HCT116 (cell line): Measurements from ENCODE around the gene PCDH17. TPM values are rescaled to one million over a fixed set of nuclear protein-coding genes. Genes with fewer than 3 reads are reported as not detected.

ENCODE experiments used
- ATAC-seq: fragments of 200-7000 bp; cut with Tn5 transposase; 2 replicates; pipeline ENCODE4 v1.9.1; 2020; ENCODE audit warnings: mild to moderate bottlenecking, moderate library complexity
- BruUV-seq: library from RNA; stranded (reverse); fragments of 400-500 nt; replicated peaks from 2 replicates; lab custom pipeline; 2021; lab: Mats Ljungman, UMichigan
- CTCF ChIA-PET: fragments of 300-600 bp; sonication (Branson Sonifier 250); formaldehyde crosslinking; loops from one replicate; lab custom pipeline; 2021; ENCODE audit warnings: antibody characterized with exemption; lab: Charles Lee
- POLR2A ChIA-PET: fragments of 300-600, 350-600 bp; sonication (Branson Sonifier 250); formaldehyde crosslinking; loops from one replicate; lab custom pipeline; 2021; ENCODE audit warnings: antibody characterized with exemption; lab: Charles Lee
- RAD21 ChIA-PET, 2 experiments: fragments of 300-600 bp; sonication (Branson Sonifier 250); formaldehyde crosslinking; loops; one replicate each; lab custom pipeline; 2023; ENCODE audit warnings: low total read pairs in 2 of 2; ENCODE audit not compliant: uncharacterized antibody in 2 of 2, unreplicated experiment in 2 of 2, low non-redundant PET in 1 of 2; lab: Charles Lee
- DNase-seq: peaks from one replicate; pipeline ENCODE4 v3.0.0-alpha.2; 2010; ENCODE audit warnings: low read depth, low spot score
- H2AFZ ChIP-seq: fragments of 200-600 bp; shearing (Covaris generic), sonication (generic); 2 replicates; pipeline ENCODE4 v1.6.1; 2017; ENCODE audit warnings: low read depth, mixed run types, mixed read lengths, antibody characterized with exemption, low read length; ENCODE audit not compliant: poor library complexity, severe bottlenecking
- H3K27ac ChIP-seq: 2 replicates; pipeline ENCODE4 v1.5.1; 2012; ENCODE audit warnings: low read depth, low read length
- H3K27me3 ChIP-seq: fragments of 200-600 bp; sonication (generic); 2 replicates; pipeline ENCODE4 v1.6.1; 2016; ENCODE audit warnings: mixed run types, low read length, mixed read lengths; ENCODE audit not compliant: insufficient read depth
- H3K36me3 ChIP-seq, 2 experiments: fragments of 200-500 bp in 1 of 2; fragments of 200-600 bp in 1 of 2; sonication (Bioruptor generic) in 1 of 2; sonication (generic) in 1 of 2; 2 replicates each; pipeline versions ENCODE4 v1.5.1 to v1.6.1; 2014 to 2016; ENCODE audit warnings: low read length in 2 of 2, inconsistent platforms in 1 of 2, mixed read lengths in 1 of 2, mixed run types in 1 of 2; ENCODE audit not compliant: insufficient read depth in 2 of 2, control insufficient read depth in 1 of 2
- H3K4me1 ChIP-seq, 2 experiments: fragments of 200-600 bp in 1 of 2; sonication (generic) in 1 of 2; 2 replicates each; pipeline versions ENCODE4 v1.5.1 to v1.6.1; 2012 to 2017; ENCODE audit warnings: low read length in 2 of 2, inconsistent platforms in 1 of 2, mild to moderate bottlenecking in 1 of 2, mixed read lengths in 1 of 2, mixed run types in 1 of 2, moderate library complexity in 1 of 2; ENCODE audit not compliant: insufficient read depth in 2 of 2, control insufficient read depth in 1 of 2
- H3K4me2 ChIP-seq: fragments of 200-600 bp; sonication (generic); 2 replicates; pipeline ENCODE4 v1.6.1; 2017; ENCODE audit warnings: mixed run types, low read length, mixed read lengths
- H3K4me3 ChIP-seq, 2 experiments: fragments of 200-600 bp in 1 of 2; sonication (generic) in 1 of 2; replicated peaks in 1 of 2; 2 replicates each; pipeline ENCODE4 v1.5.1; 2011 to 2016; ENCODE audit warnings: low read length in 2 of 2, control low read depth in 1 of 2, low read depth in 1 of 2, mild to moderate bottlenecking in 1 of 2, mixed read lengths in 1 of 2, mixed run types in 1 of 2
- H3K79me2 ChIP-seq: fragments of 200-600 bp; sonication (generic); 2 replicates; pipeline ENCODE4 v1.6.1; 2017; ENCODE audit warnings: mild to moderate bottlenecking, mixed run types, low read length, moderate library complexity, mixed read lengths; ENCODE audit not compliant: insufficient read depth
- H3K9ac ChIP-seq: fragments of 200-600 bp; sonication (generic); 2 replicates; pipeline ENCODE4 v1.6.1; 2016; ENCODE audit warnings: low read length, mixed read lengths
- H3K9me2 ChIP-seq: fragments of 200-600 bp; sonication (generic), shearing (Covaris generic); 2 replicates; pipeline ENCODE4 v1.6.1; 2017; ENCODE audit warnings: mixed run types, mild to moderate bottlenecking, moderate library complexity; ENCODE audit not compliant: insufficient read depth
- H3K9me3 ChIP-seq, 2 experiments: fragments of 200-500 bp in 1 of 2; fragments of 200-600 bp in 1 of 2; sonication (Bioruptor generic) in 1 of 2; sonication (generic) in 1 of 2; 2 replicates each; pipeline ENCODE4 v1.6.1; 2014 to 2017; ENCODE audit warnings: low read length in 2 of 2, mixed read lengths in 2 of 2, inconsistent platforms in 1 of 2, low read depth in 1 of 2, mild to moderate bottlenecking in 1 of 2, mixed run types in 1 of 2, moderate library complexity in 1 of 2; ENCODE audit not compliant: control insufficient read depth in 1 of 2, insufficient read depth in 1 of 2
- H4K20me1 ChIP-seq: fragments of 200-600 bp; sonication (generic), shearing (Covaris generic); 2 replicates; pipeline ENCODE4 v1.6.1; 2017; ENCODE audit warnings: mixed run types, mild to moderate bottlenecking, moderate library complexity; ENCODE audit not compliant: insufficient read depth
- CBX3 ChIP-seq: IDR thresholded peaks from 2 replicates; pipeline ENCODE4 v1.6.1; 2012; ENCODE audit warnings: low read depth
- EGR1 ChIP-seq: IDR thresholded peaks from 2 replicates; pipeline ENCODE4 v1.6.1; 2012; ENCODE audit warnings: low read depth
- EZH2 ChIP-seq: fragments of 200-600 bp; sonication (generic); IDR thresholded peaks from 2 replicates; pipeline ENCODE4 v1.6.1; 2017; ENCODE audit warnings: antibody characterized with exemption, mixed run types
- EZH2phosphoT487 ChIP-seq: fragments of 200-600 bp; IDR thresholded peaks from 2 replicates; pipeline ENCODE4 v1.6.1; 2018; ENCODE audit warnings: antibody characterized with exemption, borderline replicate concordance
- FOSL1 ChIP-seq: IDR thresholded peaks from 2 replicates; pipeline ENCODE4 v1.6.1; 2012; ENCODE audit warnings: low read depth
- JUND ChIP-seq: IDR thresholded peaks from 2 replicates; pipeline ENCODE4 v1.6.1; 2012
- POLR2A ChIP-seq: IDR thresholded peaks from 2 replicates; pipeline ENCODE4 v1.7.0; 2011; ENCODE audit warnings: borderline replicate concordance; ENCODE audit not compliant: insufficient read depth, insufficient read length; ENCODE audit errors: extremely low read depth
- RAD21 ChIP-seq: IDR thresholded peaks from 2 replicates; pipeline ENCODE4 v1.6.1; 2012; ENCODE audit warnings: low read depth, mild to moderate bottlenecking
- SIN3A ChIP-seq: IDR thresholded peaks from 2 replicates; pipeline ENCODE4 v1.6.1; 2012; ENCODE audit warnings: low read depth
- SP1 ChIP-seq: IDR thresholded peaks from 2 replicates; pipeline ENCODE4 v1.6.1; 2012; ENCODE audit warnings: low read depth
- SRF ChIP-seq: IDR thresholded peaks from 2 replicates; pipeline ENCODE4 v1.6.1; 2012; ENCODE audit warnings: low read depth
- TCF7L2 ChIP-seq: IDR thresholded peaks from 2 replicates; pipeline ENCODE4 v1.7.0; 2011; ENCODE audit warnings: borderline replicate concordance, inconsistent platforms; ENCODE audit not compliant: insufficient read depth, insufficient read length; ENCODE audit errors: extremely low read depth
- YY1 ChIP-seq: IDR thresholded peaks from 2 replicates; pipeline ENCODE4 v1.6.1; 2011; ENCODE audit warnings: low read length, low read depth, moderate library complexity, mild to moderate bottlenecking; ENCODE audit not compliant: insufficient replicate concordance; ENCODE audit errors: extremely low read depth
- intact Hi-C: fragments of 100-400 bp; cut with micrococcal nuclease; formaldehyde crosslinking; loops from 2 replicates; pipeline ENCODE4 v1.10.0; 2022
- total RNA-seq: library from RNA; stranded (reverse); gene quantifications from one replicate; pipeline ENCODE4 v1.2.1, GENCODE V29; 2021; ENCODE audit not compliant: unreplicated experiment
- TF ChIP-seq, protein P1 (sequence below): IDR thresholded peaks from 2 replicates; pipeline ENCODE4 v1.6.1; 2012; ENCODE audit warnings: low read depth
- TF ChIP-seq, protein P2 (sequence below): IDR thresholded peaks from 2 replicates; pipeline ENCODE4 v1.6.1; 2012
- TF ChIP-seq, protein P3 (sequence below): IDR thresholded peaks from 2 replicates; pipeline ENCODE4 v1.6.1; 2011; ENCODE audit warnings: mild to moderate bottlenecking, low read length, moderate library complexity; ENCODE audit not compliant: insufficient replicate concordance; ENCODE audit errors: extremely low read depth
- TF ChIP-seq, protein P4 (sequence below): IDR thresholded peaks from 2 replicates; pipeline ENCODE4 v1.6.1; 2012

The PCDH17 gene
- total RNA-seq, 1 experiment from 2014 or later: 0.02 TPM

DNA sequence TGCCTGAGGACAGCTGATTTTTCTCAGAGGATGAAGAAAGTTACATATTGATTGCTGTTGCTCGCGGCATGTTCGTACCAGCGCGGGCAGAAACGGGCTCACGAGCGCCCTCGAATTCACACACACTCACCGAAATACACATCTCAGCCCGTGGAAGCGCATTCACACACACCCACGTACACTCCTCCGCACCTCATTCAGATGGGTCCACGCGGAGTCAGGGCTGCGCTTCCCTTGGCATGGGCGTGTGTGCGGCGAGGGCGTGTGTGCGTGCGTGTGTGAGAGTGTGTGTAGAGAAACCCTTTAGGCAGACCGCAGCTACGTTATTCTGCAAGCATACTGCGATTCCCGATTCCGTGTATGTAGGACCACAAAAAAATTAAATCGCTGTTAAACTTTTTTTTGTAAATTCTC lies 2.1 kb upstream of the PCDH17 start:
- DNase-seq (no peak), ATAC-seq (no peak)
- TF ChIP-seq JUND (no peak), EZH2phosphoT487 (no peak), POLR2A (no peak), TCF7L2 (no peak), RAD21 (no peak), FOSL1 (no peak), EGR1 (no peak), SP1 (no peak), SRF (no peak), YY1 (no peak), SIN3A (no peak), EZH2 (no peak), CBX3 (no peak)
- TF ChIP-seq, protein P1, sequence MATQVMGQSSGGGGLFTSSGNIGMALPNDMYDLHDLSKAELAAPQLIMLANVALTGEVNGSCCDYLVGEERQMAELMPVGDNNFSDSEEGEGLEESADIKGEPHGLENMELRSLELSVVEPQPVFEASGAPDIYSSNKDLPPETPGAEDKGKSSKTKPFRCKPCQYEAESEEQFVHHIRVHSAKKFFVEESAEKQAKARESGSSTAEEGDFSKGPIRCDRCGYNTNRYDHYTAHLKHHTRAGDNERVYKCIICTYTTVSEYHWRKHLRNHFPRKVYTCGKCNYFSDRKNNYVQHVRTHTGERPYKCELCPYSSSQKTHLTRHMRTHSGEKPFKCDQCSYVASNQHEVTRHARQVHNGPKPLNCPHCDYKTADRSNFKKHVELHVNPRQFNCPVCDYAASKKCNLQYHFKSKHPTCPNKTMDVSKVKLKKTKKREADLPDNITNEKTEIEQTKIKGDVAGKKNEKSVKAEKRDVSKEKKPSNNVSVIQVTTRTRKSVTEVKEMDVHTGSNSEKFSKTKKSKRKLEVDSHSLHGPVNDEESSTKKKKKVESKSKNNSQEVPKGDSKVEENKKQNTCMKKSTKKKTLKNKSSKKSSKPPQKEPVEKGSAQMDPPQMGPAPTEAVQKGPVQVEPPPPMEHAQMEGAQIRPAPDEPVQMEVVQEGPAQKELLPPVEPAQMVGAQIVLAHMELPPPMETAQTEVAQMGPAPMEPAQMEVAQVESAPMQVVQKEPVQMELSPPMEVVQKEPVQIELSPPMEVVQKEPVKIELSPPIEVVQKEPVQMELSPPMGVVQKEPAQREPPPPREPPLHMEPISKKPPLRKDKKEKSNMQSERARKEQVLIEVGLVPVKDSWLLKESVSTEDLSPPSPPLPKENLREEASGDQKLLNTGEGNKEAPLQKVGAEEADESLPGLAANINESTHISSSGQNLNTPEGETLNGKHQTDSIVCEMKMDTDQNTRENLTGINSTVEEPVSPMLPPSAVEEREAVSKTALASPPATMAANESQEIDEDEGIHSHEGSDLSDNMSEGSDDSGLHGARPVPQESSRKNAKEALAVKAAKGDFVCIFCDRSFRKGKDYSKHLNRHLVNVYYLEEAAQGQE: no peak
- TF ChIP-seq, protein P2, sequence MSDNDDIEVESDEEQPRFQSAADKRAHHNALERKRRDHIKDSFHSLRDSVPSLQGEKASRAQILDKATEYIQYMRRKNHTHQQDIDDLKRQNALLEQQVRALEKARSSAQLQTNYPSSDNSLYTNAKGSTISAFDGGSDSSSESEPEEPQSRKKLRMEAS: no peak
- TF ChIP-seq, protein P3, sequence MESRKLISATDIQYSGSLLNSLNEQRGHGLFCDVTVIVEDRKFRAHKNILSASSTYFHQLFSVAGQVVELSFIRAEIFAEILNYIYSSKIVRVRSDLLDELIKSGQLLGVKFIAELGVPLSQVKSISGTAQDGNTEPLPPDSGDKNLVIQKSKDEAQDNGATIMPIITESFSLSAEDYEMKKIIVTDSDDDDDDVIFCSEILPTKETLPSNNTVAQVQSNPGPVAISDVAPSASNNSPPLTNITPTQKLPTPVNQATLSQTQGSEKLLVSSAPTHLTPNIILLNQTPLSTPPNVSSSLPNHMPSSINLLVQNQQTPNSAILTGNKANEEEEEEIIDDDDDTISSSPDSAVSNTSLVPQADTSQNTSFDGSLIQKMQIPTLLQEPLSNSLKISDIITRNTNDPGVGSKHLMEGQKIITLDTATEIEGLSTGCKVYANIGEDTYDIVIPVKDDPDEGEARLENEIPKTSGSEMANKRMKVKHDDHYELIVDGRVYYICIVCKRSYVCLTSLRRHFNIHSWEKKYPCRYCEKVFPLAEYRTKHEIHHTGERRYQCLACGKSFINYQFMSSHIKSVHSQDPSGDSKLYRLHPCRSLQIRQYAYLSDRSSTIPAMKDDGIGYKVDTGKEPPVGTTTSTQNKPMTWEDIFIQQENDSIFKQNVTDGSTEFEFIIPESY: no peak
- TF ChIP-seq, protein P4, sequence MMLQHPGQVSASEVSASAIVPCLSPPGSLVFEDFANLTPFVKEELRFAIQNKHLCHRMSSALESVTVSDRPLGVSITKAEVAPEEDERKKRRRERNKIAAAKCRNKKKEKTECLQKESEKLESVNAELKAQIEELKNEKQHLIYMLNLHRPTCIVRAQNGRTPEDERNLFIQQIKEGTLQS: no peak
- no peak overlapping the region for H3K9ac ChIP-seq
- H4K20me1 ChIP-seq: no peaks in the 10 kb centered on the region
- no peaks in the 10 kb centered on the region for H3K9me2 ChIP-seq
- peaks cover 0 to 12% of the 10 kb centered on the region in 2 experiments; a peak in 2 of 4 replicates for H3K9me3 ChIP-seq
- H3K4me3 ChIP-seq: no peak overlapping the region
- intact Hi-C loops: no loop called here
- H3K4me2 ChIP-seq: no peak overlapping the region
- H2AFZ ChIP-seq: no peak overlapping the region
- H3K79me2 ChIP-seq: no peaks in the 10 kb centered on the region
- no TSS peak for BruUV-seq
- H3K36me3 ChIP-seq: no peaks in the 10 kb centered on the region
- H3K27me3 ChIP-seq: no peaks in the 10 kb centered on the region
- H3K4me1 ChIP-seq: no peaks in the 10 kb centered on the region
- CTCF ChIA-PET: no interaction called here
- POLR2A ChIA-PET: no interaction called here
- RAD21 ChIA-PET: no interaction called here
- no peak overlapping the region for H3K27ac ChIP-seq
